HG02642 (cell line): ENCODE measurements around the gene CDKN2B-AS1.
A peak's percentile ranks its signal among the peaks of the same experiment; 100 is the strongest.

Experiments
- ATAC-seq: cut with Tn5 transposase; IDR thresholded peaks from one replicate; pipeline ENCODE4 v1.9.1; 2021; ENCODE audit warnings: mild to moderate bottlenecking; ENCODE audit not compliant: unreplicated experiment, poor library complexity

CDKN2B-AS1 gene

DNA sequence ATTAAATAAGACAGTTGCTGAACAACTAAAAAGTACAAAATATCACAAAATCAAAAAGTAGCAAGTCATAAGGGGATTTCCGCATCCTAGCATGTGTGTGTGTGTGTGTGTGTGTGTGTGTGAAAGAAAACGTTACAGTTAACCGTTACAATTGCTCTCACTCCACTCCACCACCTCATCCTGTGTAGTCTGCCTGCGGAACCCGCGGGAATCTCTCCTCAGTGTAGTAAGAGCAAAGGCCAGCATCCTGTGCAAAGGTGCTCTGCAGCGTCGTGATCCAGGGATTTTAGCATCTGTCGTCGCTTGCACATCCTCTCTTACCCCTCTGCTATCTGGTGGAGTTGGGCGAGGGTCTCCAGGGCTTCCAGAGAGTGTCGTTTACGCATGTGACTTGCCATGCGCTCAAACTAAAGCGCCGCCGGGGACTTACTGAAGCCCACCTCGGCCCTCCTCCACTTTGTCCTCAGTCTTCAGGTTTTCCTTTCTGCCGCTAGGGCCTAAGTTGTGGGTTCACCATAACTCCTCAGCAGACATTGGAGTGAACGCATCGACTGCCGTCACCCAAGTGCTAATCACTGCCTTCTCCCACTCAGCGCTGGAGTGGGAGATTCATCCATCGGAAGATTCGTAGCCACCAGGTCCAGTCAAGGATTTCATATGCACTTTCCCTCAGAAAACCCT, 10.6 kb downstream of the CDKN2B-AS1 start:
- no peak for ATAC-seq

DNA sequence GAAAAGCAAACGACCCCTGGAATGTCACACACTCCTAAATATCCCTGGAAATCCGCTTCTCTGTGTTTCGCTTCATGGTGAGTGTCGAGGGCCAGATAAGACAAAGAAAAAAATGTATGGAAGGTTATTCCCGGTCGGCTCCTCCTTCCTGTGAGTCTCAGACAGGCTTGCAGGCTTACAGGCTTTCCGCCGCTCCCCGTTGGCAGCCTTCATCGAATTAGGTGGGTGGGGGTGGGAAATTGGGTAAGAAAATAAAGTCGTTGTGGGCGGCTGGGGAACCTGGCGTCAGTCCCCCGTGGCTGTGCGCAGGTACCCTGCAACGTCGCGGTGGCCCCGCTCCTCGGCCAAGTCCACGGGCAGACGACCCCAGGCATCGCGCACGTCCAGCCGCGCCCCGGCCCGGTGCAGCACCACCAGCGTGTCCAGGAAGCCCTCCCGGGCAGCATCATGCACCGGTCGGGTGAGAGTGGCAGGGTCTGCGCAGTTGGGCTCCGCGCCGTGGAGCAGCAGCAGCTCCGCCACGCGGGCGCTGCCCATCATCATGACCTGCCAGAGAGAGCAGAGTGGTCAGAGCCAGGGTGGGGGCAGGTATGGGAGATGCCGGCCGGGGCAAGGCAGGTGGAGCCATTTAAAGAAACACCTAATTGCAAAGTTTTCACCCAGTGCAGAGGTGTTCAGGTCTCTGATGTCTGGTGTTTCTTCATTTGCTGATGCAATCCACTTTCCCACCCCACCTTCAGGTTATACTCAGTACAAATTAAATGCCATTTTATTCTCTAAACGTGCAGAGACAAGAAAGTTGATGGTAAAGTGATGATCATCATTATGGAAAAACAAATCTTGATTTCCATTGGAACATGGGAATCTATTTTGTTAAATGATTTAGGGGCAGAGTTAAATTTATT, 11.4 kb downstream of the CDKN2B-AS1 start:
- no peak for ATAC-seq

DNA sequence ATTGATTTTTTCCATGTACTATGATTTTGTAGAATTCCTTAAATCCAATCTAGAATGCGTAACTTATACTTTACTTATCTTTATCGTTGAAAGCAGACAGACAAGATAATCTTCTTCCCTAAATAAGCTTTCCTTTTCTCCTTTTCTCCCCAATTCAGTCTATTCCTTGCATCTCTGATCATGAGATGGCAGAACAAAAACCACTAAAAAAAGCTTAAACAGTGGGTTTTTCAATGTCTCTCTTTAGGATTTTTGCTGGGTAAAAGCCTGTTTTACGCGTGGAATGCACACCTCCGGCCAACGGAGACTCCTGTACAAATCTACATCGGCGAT, 13.8 kb downstream of the CDKN2B-AS1 start:
- ATAC-seq = no peak

DNA sequence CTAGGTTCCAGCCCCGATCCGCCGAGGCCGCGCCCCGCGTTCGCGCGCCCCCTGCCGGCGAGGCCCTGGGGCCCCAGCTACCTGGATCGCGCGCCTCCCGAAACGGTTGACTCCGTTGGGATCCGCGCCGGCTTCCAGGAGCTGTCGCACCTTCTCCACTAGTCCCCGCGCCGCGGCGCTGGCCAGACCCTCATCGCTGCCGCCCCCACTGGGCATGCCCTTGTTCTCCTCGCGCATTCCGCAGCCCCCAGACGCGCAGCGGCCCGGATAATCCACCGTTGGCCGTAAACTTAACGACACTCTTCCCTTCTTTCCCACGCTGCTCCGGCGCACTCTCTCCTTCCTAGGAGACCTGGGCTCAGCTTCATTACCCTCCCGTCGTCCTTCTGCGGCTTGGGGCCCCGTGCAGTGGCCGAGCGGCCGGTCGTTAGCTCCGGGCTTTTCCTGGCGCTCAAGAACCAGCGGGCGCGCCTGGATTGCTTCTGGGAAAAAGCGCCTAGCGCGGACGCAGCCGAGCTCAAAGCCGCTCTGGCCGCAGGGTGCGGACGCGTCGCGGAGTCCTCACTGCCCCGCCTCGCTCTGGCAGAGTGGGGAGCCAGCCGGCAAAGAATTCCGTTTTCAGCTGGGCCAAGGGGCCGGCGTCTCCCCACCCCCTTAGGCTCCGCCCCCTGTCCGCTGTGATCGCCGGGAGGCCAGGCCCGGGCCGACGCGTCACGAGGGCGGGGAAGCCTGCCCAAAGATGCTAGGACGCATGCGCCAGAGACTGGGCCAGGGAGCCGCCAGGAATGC, 14.3 kb downstream of the CDKN2B-AS1 start, which contains the start of gene CDKN2B:
TSS of gene CDKN2B (minus strand) at position 589 of the 789 bp plus-strand sequence. CDS start at position 237, 352 bp downstream.
- ATAC-seq = peak; percentile 96

DNA sequence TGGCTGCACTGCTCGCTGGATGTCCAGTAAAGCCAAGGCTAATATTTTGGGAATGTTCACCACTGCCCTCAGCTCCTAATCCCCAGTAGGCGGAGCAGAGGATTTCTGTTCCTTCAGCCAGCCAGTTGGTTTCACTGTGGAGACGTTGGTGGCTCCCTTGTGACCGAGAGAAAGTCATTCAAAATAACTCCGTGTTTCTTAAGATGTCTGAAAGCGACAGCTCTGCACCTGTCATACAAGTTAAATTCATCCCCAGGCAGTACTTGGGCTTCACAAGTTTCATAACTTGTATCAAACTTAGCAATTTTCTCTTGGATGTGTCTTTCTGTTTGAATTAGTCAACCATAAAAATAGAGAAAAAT, 14.9 kb downstream of the CDKN2B-AS1 start:
- peak; percentile 40 for ATAC-seq

DNA sequence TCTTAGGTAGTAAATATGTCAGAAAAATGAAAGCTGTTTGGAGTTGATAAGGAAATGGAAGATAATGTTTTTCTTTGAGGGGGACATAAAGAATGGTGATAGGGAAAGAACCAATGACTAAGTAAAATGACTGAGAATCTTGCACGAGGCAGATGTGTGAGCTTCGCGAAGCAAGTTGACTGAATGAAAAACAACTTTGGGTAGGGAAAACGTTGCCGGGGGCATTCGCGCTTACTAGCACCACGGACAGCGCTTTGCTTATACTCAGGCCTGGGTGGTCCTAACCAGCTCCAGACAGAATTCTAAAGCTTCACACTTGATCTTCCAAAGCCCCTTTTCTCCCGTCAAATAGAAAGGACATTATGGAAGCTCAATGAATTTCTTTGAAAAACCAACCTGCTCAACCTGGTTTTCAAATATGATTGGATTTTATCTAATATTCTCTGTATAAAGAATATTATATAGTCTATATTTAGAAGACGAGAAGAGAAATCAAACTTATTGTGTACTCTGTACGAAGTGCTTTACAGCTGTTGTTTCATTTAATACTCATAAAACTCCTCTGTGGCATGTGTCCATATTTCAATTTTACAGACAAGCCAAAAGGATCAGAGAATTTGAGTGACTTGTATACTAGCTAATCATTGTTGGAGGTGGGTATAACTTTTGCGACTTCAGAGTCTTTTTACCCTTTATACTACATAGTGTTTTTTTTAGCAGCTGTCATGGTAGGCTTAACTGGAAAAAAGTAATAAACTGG, 16.5 kb downstream of the CDKN2B-AS1 start:
- no peak for ATAC-seq

DNA sequence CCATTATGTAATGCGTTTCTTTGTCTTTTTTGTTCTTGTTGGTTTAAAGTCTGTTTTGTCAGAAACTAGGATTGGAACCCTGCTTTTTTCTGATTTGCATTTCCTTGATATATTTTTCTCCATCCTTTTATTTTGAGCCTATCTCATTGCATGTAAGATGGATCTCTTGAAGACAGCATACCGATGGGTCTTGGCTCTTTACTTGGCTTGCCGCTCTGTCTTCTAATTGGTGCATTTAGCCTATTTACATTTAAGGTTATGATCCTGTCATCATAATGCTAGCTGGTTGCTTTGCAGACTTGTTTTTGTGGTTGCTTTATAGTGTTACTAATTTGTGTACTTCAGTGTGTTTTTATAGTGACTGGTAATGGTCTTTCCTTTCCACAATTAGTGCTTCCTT, 27.8 kb downstream of the CDKN2B-AS1 start:
- ATAC-seq = no peak

DNA sequence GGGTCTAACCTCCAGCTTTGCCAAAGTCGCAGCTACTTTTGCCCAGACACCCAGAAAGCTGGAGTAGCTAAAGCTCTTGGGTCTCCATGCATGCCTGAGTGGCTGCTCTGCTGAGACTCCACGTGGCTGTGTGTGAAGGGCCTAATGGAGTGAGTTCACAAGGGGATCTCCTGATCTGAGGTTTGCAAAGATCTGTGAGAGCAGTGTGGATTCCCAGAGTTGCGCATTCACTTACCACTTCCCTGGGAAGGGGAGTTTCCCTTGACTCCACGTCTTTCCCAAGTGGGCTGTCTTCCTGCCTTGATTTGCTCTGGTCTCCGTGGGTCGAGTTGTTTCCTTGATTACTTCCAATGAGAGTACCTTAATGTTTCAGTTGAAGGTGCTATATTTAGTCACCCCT, 32.1 kb downstream of the CDKN2B-AS1 start:
- ATAC-seq = no peak

DNA sequence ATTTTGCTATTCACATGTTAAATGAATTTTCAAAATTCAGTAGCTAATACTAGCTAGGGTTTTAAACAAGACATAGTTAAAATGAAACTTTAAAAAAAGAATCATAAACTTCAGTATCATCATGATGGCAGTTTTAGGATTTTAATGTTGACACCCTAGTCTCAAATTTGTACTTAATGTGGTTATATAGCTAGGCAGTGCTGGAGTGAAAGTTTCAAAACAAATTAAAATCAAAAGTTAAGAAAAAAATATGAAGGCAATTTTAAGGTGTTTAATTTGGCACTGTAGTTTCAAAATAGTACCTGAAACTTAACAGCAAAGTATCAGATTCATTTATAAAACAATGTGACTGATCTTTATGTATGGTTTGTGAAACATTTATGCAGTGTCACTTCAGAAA, 33.8 kb downstream of the CDKN2B-AS1 start:
- ATAC-seq = no peak

DNA sequence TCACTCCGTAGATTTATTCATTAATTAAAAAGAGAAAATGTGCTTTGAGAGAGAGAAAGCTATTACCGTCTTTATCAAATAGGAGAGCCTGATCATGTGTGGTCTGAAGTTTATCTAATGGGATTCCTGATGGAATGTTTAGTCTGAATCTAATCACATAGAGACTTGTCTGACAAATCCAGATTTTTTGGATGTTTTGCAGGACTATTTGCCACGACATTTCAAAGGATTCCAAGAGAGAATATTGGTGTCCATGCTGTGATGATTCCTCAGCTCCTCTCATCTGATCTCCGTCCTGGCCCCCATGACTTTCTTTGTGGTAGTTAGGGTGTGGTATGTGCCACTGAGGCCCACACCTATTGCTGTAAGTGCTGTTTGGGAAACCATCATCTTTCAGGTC, 34.6 kb downstream of the CDKN2B-AS1 start:
- no peak for ATAC-seq

DNA sequence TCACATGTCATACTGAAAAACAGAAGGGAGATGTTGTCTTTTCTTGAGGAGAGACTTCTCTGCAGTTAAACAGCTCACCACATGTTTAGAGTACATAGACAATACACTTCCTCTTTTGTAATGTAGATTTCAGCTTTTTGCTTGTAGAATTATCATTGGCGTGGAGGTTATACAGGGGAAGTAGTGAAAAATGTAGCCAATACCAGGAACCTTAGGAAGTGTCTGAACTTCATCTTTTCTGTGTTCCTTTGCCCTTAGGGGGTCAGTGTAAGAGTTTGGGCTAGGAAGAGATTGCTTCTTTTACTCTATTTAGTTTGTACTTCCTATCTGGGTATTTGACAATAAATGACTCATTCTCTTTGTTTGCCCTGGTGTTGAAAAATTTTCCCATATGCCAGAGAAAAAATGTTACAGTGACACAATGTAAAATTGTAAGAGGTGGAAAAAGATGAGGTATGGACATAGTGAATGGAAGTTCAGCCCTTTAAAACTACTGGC, 35.6 kb downstream of the CDKN2B-AS1 start:
- peak; percentile 61 for ATAC-seq

DNA sequence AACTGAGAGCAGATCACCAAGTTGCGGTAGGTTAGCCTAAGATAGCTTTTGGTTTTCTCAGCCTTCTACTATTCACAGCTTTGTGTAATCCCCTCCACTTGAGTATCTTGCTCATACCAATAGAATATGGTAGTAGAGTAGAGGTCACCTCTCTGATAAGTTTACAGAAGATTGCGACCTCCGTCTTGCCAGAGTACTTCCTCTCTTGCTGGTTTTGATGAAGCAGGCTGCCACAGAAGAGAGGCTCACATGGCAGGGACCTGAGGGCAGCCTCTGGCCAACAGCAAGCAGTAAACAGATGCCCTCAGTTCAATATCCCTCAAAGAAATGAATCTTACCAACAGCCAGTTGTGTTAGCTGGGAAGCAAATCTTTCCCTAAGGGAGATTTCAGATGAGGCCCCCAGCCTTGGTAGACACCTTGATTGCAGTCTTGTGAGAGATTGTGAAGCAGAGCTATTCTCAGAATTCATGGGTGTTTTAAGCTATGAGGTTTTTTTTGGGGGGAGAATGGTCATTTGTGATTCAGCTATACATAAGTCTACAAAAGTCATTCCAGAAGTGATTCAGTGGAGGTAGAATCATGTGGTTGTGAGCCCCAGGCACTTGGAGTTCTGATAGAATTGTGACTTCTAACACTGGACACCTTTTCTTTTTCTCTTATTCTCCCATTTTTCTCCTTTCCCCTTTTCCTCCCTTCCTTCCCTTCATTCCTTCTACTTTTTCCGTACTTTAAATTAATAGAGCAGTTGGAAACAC, 37.2 kb downstream of the CDKN2B-AS1 start:
- ATAC-seq = no peak

DNA sequence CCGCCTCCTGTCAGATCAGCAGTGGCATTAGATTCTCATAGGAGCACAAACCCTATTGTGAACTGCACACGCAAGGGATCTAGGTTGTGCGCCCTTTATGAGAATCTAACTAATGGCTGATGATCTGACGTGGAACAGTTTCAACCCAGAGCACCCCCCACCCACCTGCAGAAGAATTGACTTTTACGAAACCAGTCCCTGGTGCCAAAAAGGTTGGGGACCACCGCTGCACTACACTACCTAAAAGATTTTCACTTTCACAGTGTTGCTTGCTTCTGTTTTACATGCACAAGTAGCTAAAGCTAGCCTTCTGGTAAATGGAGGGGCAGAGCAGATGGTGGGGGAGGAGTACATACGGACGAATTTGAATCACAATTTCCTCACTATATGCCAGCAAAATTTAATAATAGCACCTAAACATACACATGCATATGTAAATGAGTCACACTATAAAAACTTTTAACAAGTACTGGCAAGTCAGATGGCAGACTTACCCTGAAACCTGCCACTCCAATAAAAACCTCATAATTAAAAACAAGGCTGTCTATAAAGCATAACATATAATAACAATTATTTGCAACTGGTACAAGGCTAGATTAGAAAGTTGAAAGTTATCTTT, 38.5 kb downstream of the CDKN2B-AS1 start:
- no peak for ATAC-seq

DNA sequence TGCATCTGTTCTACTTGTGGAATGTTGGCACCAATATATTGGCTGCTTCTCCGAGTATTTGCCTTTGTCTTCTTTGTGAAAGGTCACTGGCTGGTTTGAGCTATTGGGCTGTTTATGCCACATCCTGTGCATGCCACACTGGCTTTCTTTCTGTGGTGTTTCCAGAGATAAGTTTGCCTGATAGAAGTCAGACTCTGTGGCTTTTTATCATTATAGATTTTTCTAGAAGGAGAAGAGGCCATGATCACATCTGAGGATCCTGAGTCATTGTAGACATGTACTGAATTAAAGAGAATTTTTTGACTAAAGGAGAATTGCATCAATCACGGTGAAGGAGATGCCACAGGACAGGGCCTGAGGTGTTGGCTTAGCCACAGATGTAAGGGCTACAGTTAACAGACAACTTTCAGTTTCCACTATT, 41.0 kb downstream of the CDKN2B-AS1 start:
- ATAC-seq = no peak

DNA sequence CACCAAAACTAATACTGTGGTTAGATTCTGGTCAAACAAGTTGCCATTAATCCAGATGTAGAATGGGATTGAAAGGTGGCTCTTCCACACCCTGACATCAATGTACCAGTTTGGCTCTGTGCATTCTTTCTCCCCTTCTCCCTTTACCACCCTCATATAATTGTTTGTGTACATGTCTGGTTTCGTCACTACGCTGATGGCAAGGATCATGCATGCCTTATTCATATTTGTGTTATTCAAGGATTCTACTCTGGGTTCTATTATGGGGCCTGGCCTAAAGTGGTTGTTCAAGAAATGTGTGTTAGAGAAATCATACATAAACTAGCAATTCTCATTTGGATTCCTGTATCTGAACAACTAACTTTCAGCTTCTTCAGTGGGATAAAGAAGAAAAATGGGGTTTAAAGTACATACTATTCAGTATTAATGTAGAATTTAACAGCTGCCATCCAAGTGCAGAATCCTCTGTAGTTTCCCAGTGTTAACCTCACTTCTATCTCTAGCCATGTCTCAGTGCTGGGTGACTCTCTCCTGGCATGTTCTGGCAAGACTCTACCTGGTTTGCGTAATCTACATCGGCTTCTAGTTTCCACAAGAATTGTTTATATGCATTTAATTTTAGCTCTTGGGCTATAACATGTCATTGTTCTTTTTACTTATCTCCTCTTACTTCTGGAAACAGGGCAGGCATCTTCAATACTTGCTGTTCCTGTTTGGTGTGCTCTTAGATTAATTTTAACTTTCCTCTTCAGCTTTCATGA, 42.5 kb downstream of the CDKN2B-AS1 start:
- ATAC-seq = no peak

DNA sequence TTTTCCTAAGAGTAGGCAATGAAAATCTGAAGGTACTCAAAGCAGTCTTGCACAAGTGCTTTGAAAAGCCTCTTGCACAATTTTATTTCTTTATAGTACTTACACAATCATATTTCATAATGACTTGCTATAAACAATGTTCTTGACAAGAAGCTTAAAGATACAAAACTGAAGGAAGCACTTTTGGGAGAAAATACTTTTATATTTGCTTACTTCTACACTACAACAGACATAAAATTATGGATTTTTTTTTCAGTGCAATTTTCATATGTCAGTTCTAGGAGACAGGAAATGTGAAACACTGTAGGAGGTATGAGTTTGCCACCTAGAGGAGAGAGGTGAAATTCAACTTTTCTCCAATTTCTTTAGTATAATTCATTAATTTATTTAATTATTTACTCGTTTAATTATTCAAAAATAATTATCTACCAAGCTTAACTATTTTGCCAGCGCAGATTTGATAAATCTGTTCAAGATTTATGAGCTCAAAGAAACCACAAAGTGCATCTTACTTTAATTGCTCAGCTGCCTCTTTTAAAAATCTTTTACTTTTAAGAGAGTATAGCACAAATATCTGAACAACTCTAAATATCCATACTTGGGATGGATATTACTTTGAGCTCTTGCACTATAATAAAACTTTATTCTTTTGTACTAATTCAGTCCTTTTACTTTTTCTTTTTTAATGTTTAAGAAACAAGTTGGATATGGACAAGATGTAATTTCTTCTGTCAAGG, 43.5 kb downstream of the CDKN2B-AS1 start:
- ATAC-seq = no peak

DNA sequence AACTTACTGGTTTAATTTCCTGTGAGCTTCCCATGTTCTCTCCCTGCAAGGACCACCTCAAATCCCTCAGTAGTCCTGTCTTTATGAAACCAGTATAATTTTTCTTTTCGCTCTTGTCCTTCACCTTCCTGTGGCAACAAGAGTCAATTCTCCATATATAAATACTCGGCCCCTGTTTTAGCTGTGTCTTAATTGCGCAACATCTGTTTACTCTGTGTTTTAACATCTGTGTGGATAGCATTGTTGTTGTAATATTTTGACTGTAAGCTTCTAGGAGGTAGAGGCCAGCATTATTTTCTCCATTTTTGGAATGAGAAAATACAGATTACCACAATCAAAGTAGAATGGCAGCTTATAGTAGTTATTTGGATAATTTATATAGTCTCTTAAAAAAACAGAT, 44.7 kb downstream of the CDKN2B-AS1 start:
- no peak for ATAC-seq

DNA sequence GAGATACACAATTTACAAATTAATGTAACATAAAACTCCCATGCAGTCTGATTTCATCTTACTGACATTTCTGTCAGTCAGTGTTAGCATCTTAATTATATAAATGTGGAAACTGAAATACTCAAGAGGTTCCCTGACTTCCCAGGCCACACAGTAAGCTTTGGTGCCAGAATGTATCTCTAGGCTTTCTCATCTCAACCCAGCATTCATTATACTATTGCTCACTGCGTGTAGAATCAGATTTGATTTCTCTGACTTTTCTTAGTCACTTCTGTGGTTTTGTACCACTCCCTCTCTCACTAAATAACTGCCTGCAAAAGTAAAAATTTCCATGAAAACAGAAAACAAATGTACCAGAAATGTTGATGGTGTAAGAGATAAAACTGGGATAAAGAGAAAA, 46.2 kb downstream of the CDKN2B-AS1 start:
- ATAC-seq = no peak
